IPS-18a (cell line): ENCODE results near the gene KCNJ6.
"Not testable (repeated sequence)": the region's sequence is repeated elsewhere in the genome, so short reads cannot be mapped to it uniquely, and the experiment has no call there.

Experiments
- H3K27ac ChIP-seq: one replicate; pipeline ENCODE4 v1.5.1; 2013; ENCODE audit warnings: low read length
- H3K27me3 ChIP-seq: one replicate; pipeline ENCODE4 v1.6.1; 2013; ENCODE audit warnings: mild to moderate bottlenecking, low read length; ENCODE audit not compliant: control insufficient read depth, insufficient read depth
- H3K36me3 ChIP-seq: one replicate; pipeline ENCODE4 v1.6.1; 2013; ENCODE audit warnings: low read depth, low read length; ENCODE audit not compliant: control insufficient read depth
- H3K4me1 ChIP-seq: one replicate; pipeline ENCODE4 v1.6.1; 2013; ENCODE audit warnings: low read depth, low read length; ENCODE audit not compliant: control insufficient read depth
- H3K4me3 ChIP-seq: one replicate; pipeline ENCODE4 v1.5.1; 2013; ENCODE audit warnings: low read length
- H3K9ac ChIP-seq: one replicate; pipeline ENCODE4 v1.6.1; 2013; ENCODE audit warnings: mild to moderate bottlenecking, low read length, moderate library complexity
- H3K9me3 ChIP-seq: one replicate; pipeline ENCODE4 v1.6.1; 2013; ENCODE audit warnings: low read depth, low read length; ENCODE audit not compliant: control insufficient read depth

KCNJ6 gene

GRCh38 chr21:37665230-37666024 lies 250.8 kb downstream of the KCNJ6 start:
- Histone ChIP-seq H3K36me3 (no peaks in the 10 kb centered on the region), H3K4me1 (peaks cover 19% of the 10 kb centered on the region), H3K4me3 (no peak overlapping the region), H3K9me3 (peaks cover 14% of the 10 kb centered on the region), H3K9ac (no peak overlapping the region), H3K27me3 (no peaks in the 10 kb centered on the region), H3K27ac (no peak overlapping the region)

GRCh38 chr21:37662227-37662626 lies 254.0 kb downstream of the KCNJ6 start:
- H3K27me3 ChIP-seq, H3K4me1 ChIP-seq, H3K9ac ChIP-seq, H3K36me3 ChIP-seq, H3K27ac ChIP-seq, H3K4me3 ChIP-seq: not testable (repeated sequence)
- H3K9me3 ChIP-seq = peaks cover 14% of the 10 kb centered on the region

GRCh38 chr21:37660709-37661108 lies 255.5 kb downstream of the KCNJ6 start:
- H3K9me3 ChIP-seq = peaks cover 6% of the 10 kb centered on the region
- H3K36me3 ChIP-seq = no peaks in the 10 kb centered on the region
- no peak overlapping the region for H3K9ac ChIP-seq
- H3K4me1 ChIP-seq = no peaks in the 10 kb centered on the region
- no peak overlapping the region for H3K27ac ChIP-seq
- H3K4me3 ChIP-seq = no peak overlapping the region
- H3K27me3 ChIP-seq = no peaks in the 10 kb centered on the region

- H3K27ac ChIP-seq = no peak overlapping the region
- no peaks in the 10 kb centered on the region for H3K9me3 ChIP-seq
- H3K4me1 ChIP-seq = no peaks in the 10 kb centered on the region
- no peaks in the 10 kb centered on the region for H3K27me3 ChIP-seq
- no peak overlapping the region for H3K4me3 ChIP-seq
- H3K36me3 ChIP-seq = no peaks in the 10 kb centered on the region
- no peak overlapping the region for H3K9ac ChIP-seq
These were observed 256.4 kb downstream of the KCNJ6 start for GRCh38 chr21:37659874-37660273.

GRCh38 chr21:37658817-37659458 lies 257.3 kb downstream of the KCNJ6 start:
- Histone ChIP-seq H3K27me3 (no peaks in the 10 kb centered on the region), H3K4me3 (no peak overlapping the region), H3K36me3 (no peaks in the 10 kb centered on the region), H3K9ac (no peak overlapping the region), H3K27ac (no peak overlapping the region), H3K4me1 (no peaks in the 10 kb centered on the region), H3K9me3 (no peaks in the 10 kb centered on the region)

GRCh38 chr21:37658121-37658816 lies 258.0 kb downstream of the KCNJ6 start:
- Histone ChIP-seq H3K4me3 (no peak overlapping the region), H3K36me3 (no peaks in the 10 kb centered on the region), H3K4me1 (no peaks in the 10 kb centered on the region), H3K27ac (no peak overlapping the region), H3K27me3 (no peaks in the 10 kb centered on the region), H3K9me3 (no peaks in the 10 kb centered on the region), H3K9ac (no peak overlapping the region)

GRCh38 chr21:37656899-37657298 lies 259.4 kb downstream of the KCNJ6 start:
- Histone ChIP-seq H3K27me3 (no peaks in the 10 kb centered on the region), H3K36me3 (no peaks in the 10 kb centered on the region), H3K9ac (no peak overlapping the region), H3K27ac (no peak overlapping the region), H3K4me1 (no peaks in the 10 kb centered on the region), H3K4me3 (no peak overlapping the region), H3K9me3 (no peaks in the 10 kb centered on the region)

- no peaks in the 10 kb centered on the region for H3K9me3 ChIP-seq
- H3K36me3 ChIP-seq = no peaks in the 10 kb centered on the region
- H3K27me3 ChIP-seq = no peaks in the 10 kb centered on the region
- no peak overlapping the region for H3K9ac ChIP-seq
- no peaks in the 10 kb centered on the region for H3K4me1 ChIP-seq
- no peak overlapping the region for H3K4me3 ChIP-seq
- H3K27ac ChIP-seq = no peak overlapping the region
These were observed 260.5 kb downstream of the KCNJ6 start for GRCh38 chr21:37655611-37656300.

- Histone ChIP-seq H3K36me3 (no peaks in the 10 kb centered on the region), H3K9me3 (no peaks in the 10 kb centered on the region), H3K9ac (no peak overlapping the region), H3K4me1 (no peaks in the 10 kb centered on the region), H3K27ac (no peak overlapping the region), H3K4me3 (no peak overlapping the region), H3K27me3 (no peaks in the 10 kb centered on the region)
These were observed 261.7 kb downstream of the KCNJ6 start for GRCh38 chr21:37654596-37654995.

- no peaks in the 10 kb centered on the region for H3K4me1 ChIP-seq
- H3K4me3 ChIP-seq = no peak overlapping the region
- no peaks in the 10 kb centered on the region for H3K27me3 ChIP-seq
- H3K9ac ChIP-seq = no peak overlapping the region
- no peaks in the 10 kb centered on the region for H3K36me3 ChIP-seq
- no peak overlapping the region for H3K27ac ChIP-seq
- H3K9me3 ChIP-seq = no peaks in the 10 kb centered on the region
These were observed 263.1 kb downstream of the KCNJ6 start for GRCh38 chr21:37653201-37653600.

GRCh38 chr21:37647781-37648180 lies 268.5 kb downstream of the KCNJ6 start:
- no peaks in the 10 kb centered on the region for H3K4me1 ChIP-seq
- no peaks in the 10 kb centered on the region for H3K9me3 ChIP-seq
- no peak overlapping the region for H3K9ac ChIP-seq
- no peak overlapping the region for H3K27ac ChIP-seq
- H3K4me3 ChIP-seq = no peak overlapping the region
- H3K27me3 ChIP-seq = no peaks in the 10 kb centered on the region
- H3K36me3 ChIP-seq = no peaks in the 10 kb centered on the region
